ENCODE results near the gene DENND5A.

Gene DENND5A

DNA sequence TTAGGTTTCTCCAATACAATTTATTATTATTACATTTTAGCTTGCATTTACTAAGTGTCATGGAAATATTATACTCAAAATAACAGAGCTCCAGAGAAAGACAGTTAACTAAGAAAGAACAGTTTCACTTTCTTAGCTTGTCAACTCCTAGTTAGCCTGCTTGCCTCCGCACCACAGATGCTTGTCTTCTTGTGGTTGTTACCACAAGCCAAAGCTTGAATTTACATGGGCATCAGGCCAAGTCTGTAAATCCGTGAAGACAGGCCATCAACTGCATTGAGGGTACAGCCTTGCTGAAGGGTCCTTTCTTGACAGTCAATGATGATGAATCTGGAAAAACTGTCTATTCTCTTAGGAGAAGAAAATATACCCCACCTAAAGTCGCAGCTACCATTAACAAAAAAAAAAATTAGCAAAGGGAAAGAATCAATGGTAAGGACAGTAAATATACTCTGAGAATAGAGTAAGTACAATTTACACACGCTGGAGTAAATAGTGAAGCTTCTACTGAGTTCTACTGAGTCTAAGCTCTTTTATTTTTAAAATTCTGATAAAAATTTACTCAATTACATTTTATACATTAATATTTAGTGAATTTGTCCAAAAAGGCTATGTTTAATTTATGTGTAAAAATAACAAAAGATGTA is 15.6 kb upstream of the DENND5A start:
- WGBS, 2 experiments = 97% methylated on average over 2 to 3 of the region's 4 CpGs
- Histone ChIP-seq H3K4me1 (ENCODE audit: control insufficient read depth, insufficient read depth, low read length) (no peaks in the 10 kb centered on the region), H3K36me3 (ENCODE audit: control insufficient read depth, insufficient read depth, low read length) (peaks cover 6% of the 10 kb centered on the region), H3K27ac (ENCODE audit: insufficient read depth, low read depth, low read length, poor library complexity, severe bottlenecking) (no peak overlapping the region), H3K27me3 (ENCODE audit: control insufficient read depth, insufficient read depth, low read length, poor library complexity, severe bottlenecking) (no peaks in the 10 kb centered on the region), H3K9me3 (ENCODE audit: control insufficient read depth, low read length) (no peaks in the 10 kb centered on the region), H3K4me3 (ENCODE audit: insufficient read depth, low read depth, low read length) (no peak overlapping the region)

DNA sequence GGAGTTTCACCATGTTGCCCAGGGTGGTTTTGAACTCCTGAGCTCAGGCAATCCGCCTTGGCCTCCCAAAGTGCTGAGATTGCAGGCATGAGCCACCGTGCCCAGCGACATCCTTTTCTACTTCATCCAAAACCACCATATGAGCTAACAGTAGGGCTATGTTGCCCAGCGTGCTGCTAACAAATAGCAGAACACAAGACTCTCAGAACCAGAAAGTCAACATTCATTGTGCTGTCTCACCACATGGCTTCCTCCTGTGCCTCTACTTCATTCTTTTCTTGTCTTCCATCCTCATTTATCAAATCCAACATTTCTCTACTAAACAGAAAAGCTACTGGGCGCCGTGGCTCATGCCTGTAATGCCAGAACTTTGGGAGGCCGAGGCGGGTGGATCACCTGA is 12.0 kb upstream of the DENND5A start:
- H3K9me3 ChIP-seq (ENCODE audit: control insufficient read depth, low read length) = no peaks in the 10 kb centered on the region
- peaks cover 6% of the 10 kb centered on the region for H3K36me3 ChIP-seq (ENCODE audit: control insufficient read depth, insufficient read depth, low read length)
- H3K4me3 ChIP-seq (ENCODE audit: insufficient read depth, low read depth, low read length) = no peak overlapping the region
- H3K27me3 ChIP-seq (ENCODE audit: control insufficient read depth, insufficient read depth, low read length, poor library complexity, severe bottlenecking) = no peaks in the 10 kb centered on the region
- no peak overlapping the region for H3K27ac ChIP-seq (ENCODE audit: insufficient read depth, low read depth, low read length, poor library complexity, severe bottlenecking)
- no peaks in the 10 kb centered on the region for H3K4me1 ChIP-seq (ENCODE audit: control insufficient read depth, insufficient read depth, low read length)
- 91 to 94% methylated on average over 8 of the region's 8 CpGs for WGBS, 2 experiments

DNA sequence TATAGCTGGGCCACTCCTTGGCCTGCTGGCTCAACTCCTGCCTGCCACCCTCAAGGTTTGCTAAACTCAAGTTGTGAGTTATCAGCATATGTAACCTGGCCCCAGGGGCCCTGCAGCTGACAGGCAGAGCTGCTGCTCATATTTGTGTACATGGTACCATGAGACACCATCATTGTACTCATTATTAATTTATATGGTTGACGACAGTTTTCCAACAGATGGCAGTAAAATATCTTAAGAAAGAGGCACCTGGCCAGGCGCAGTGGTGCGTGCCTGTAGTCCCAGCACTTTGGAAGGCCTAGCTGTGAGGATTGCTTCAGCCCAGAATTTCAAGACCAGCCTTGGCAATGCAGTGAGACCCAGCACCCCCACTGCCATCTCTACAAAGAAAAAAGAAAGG is 11.4 kb upstream of the DENND5A start:
- 94 to 96% methylated on average over 3 of the region's 3 CpGs for WGBS, 2 experiments
- Histone ChIP-seq H3K36me3 (ENCODE audit: control insufficient read depth, insufficient read depth, low read length) (peaks cover 6% of the 10 kb centered on the region), H3K4me3 (ENCODE audit: insufficient read depth, low read depth, low read length) (no peak overlapping the region), H3K27ac (ENCODE audit: insufficient read depth, low read depth, low read length, poor library complexity, severe bottlenecking) (no peak overlapping the region), H3K27me3 (ENCODE audit: control insufficient read depth, insufficient read depth, low read length, poor library complexity, severe bottlenecking) (no peaks in the 10 kb centered on the region), H3K9me3 (ENCODE audit: control insufficient read depth, low read length) (no peaks in the 10 kb centered on the region), H3K4me1 (ENCODE audit: control insufficient read depth, insufficient read depth, low read length) (no peaks in the 10 kb centered on the region)

GRCh38 chr11:9274499-9275258 is 9.5 kb upstream of the DENND5A start:
- no peaks in the 10 kb centered on the region for H3K36me3 ChIP-seq (ENCODE audit: control insufficient read depth, insufficient read depth, low read length)
- WGBS, 2 experiments = 94 to 95% methylated on average over 8 of the region's 8 CpGs
- no peaks in the 10 kb centered on the region for H3K9me3 ChIP-seq (ENCODE audit: control insufficient read depth, low read length)
- H3K27ac ChIP-seq (ENCODE audit: insufficient read depth, low read depth, low read length, poor library complexity, severe bottlenecking) = no peak overlapping the region
- H3K4me3 ChIP-seq (ENCODE audit: insufficient read depth, low read depth, low read length) = no peak overlapping the region
- H3K27me3 ChIP-seq (ENCODE audit: control insufficient read depth, insufficient read depth, low read length, poor library complexity, severe bottlenecking) = no peaks in the 10 kb centered on the region
- no peaks in the 10 kb centered on the region for H3K4me1 ChIP-seq (ENCODE audit: control insufficient read depth, insufficient read depth, low read length)

DNA sequence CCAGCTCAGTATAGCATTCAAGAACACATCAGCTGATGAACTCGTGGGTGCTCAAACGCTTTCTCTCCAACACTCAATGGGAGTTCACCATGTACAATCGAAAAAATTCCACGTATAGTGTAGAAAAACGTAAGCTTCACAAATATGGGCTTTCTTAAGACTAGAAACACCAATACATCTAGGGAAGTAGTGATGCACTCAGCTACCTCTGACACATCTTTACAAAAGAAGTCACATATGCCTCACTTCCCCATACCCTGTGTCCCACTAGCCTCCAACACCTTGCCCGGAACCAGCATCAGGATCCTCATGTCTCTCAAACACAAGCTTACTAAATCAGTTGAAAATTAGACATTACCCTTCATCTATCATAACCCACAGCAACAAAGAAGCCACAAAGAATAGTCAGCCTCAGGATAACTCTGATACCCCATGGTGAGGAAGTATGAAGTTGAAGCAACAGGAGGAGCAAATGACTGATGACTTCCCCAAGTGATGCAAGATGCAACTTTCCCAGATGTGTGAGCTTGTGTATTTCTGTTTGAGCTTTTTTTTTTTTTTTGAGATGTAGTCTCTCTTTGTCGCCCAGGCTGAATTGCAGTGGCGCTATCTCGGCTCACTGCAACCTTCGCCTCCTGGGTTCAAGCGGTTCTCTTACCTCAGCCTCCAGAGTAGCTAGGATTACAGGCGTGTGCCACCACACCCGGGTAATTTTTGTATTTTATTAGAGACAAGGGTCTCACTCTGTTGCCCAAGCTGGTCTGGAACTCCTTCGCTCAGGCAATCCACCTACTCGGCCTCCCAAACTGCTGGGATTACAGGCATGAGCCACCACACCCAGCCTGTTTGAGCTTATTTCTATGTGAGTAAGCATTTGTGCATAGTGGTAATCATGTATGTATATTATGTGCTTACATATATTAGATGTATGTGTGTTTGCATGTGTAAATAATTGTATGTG is 8.5 kb upstream of the DENND5A start:
- H3K9me3 ChIP-seq (ENCODE audit: control insufficient read depth, low read length) = no peaks in the 10 kb centered on the region
- H3K27me3 ChIP-seq (ENCODE audit: control insufficient read depth, insufficient read depth, low read length, poor library complexity, severe bottlenecking) = no peaks in the 10 kb centered on the region
- H3K36me3 ChIP-seq (ENCODE audit: control insufficient read depth, insufficient read depth, low read length) = no peaks in the 10 kb centered on the region
- H3K27ac ChIP-seq (ENCODE audit: insufficient read depth, low read depth, low read length, poor library complexity, severe bottlenecking) = no peak overlapping the region
- no peaks in the 10 kb centered on the region for H3K4me1 ChIP-seq (ENCODE audit: control insufficient read depth, insufficient read depth, low read length)
- 92 to 96% methylated on average over 15 of the region's 15 CpGs for WGBS, 2 experiments
- H3K4me3 ChIP-seq (ENCODE audit: insufficient read depth, low read depth, low read length) = no peak overlapping the region

GRCh38 chr11:9269492-9270013 is 4.4 kb upstream of the DENND5A start:
- Histone ChIP-seq H3K27ac (ENCODE audit: insufficient read depth, low read depth, low read length, poor library complexity, severe bottlenecking) (no peak overlapping the region), H3K4me3 (ENCODE audit: insufficient read depth, low read depth, low read length) (no peak overlapping the region), H3K9me3 (ENCODE audit: control insufficient read depth, low read length) (no peaks in the 10 kb centered on the region), H3K4me1 (ENCODE audit: control insufficient read depth, insufficient read depth, low read length) (no peaks in the 10 kb centered on the region), H3K27me3 (ENCODE audit: control insufficient read depth, insufficient read depth, low read length, poor library complexity, severe bottlenecking) (no peaks in the 10 kb centered on the region), H3K36me3 (ENCODE audit: control insufficient read depth, insufficient read depth, low read length) (no peaks in the 10 kb centered on the region)
- WGBS, 2 experiments = 88 to 91% methylated on average over 2 of the region's 2 CpGs

DNA sequence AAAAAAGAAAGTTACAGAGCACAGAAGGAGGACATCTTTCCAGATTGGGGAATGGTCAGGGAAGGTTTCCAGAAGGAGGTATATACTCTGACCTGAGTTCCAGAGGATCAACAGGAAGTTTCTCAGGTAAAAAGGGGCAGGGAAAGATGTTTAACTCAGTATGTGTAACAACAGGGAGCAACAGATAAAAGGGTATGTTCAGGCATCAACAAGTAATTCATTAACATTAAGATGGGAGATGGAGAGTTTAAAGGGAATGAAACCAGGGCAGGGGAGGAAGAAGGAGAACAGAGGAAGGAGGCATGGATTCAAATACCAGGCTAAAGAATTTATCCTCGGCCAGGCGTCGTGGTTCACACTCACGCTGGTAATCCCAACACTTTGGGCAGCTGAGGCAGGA is 2.5 kb upstream of the DENND5A start:
- WGBS, 2 experiments = 73 to 75% methylated on average over 4 of the region's 4 CpGs
- H3K4me3 ChIP-seq (ENCODE audit: insufficient read depth, low read depth, low read length) = no peak overlapping the region

DNA sequence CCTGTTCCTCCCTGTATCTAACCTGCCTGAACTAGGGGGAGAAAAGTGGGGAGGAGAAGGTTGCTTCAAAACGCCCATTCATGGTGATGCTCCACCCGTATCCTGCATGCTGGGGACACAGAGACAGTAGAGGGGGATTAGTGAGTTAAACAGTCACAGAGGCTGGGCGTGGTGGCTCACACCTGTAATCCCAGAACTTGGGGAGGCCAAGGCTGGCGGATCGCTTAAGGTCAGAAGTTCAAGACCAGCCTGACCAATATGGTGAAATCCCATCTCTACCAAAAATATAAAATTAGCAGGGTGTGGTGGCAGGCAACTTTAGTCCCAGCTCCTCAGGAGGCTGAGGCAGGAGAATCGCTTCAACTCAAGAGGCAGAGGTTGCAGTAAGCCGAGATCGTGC is 1.8 kb upstream of the DENND5A start:
- WGBS, 2 experiments = 94 to 97% methylated on average over 8 of the region's 8 CpGs

More for the DNA sequence above, 2.5 kb upstream of the DENND5A start:
- Histone ChIP-seq H3K27me3 (ENCODE audit: control insufficient read depth, insufficient read depth, low read length, poor library complexity, severe bottlenecking) (no peaks in the 10 kb centered on the region), H3K9me3 (ENCODE audit: control insufficient read depth, low read length) (no peaks in the 10 kb centered on the region), H3K36me3 (ENCODE audit: control insufficient read depth, insufficient read depth, low read length) (no peaks in the 10 kb centered on the region), H3K27ac (ENCODE audit: insufficient read depth, low read depth, low read length, poor library complexity, severe bottlenecking) (no peak overlapping the region), H3K4me1 (ENCODE audit: control insufficient read depth, insufficient read depth, low read length) (no peaks in the 10 kb centered on the region)

DNA sequence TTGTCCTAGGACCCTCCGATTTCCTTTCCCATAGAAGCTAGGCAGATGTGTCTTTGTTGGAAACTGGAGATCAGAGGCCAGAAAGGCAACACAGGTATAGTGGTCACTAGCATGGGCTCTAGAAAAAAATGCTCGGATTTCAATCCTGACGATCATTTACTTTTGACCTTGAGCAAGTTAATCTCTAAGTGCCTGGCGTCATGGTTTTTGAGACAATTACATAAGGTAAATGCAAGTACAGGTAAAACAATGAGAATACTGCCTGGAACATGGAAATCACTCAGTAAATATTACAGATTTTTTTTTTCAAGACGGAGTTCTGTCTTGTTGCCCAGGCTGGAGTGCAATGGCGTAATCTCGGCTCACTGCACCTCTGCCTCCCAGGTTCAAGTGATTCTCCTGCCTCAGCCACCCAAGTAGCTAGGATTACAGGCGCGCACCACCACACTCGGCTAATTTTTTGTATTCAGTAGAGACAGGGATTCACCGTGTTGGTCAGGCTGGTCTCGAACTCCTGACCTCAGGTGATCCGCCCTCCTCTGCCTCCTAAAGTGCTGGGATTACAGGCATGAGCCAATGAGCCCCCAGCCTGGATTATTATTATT is 1.1 kb upstream of the DENND5A start:
- H3K27me3 ChIP-seq (ENCODE audit: control insufficient read depth, insufficient read depth, low read length, poor library complexity, severe bottlenecking) = no peaks in the 10 kb centered on the region
- WGBS, 2 experiments = 89 to 91% methylated on average over 13 of the region's 13 CpGs
- no peaks in the 10 kb centered on the region for H3K4me1 ChIP-seq (ENCODE audit: control insufficient read depth, insufficient read depth, low read length)
- no peak overlapping the region for H3K27ac ChIP-seq (ENCODE audit: insufficient read depth, low read depth, low read length, poor library complexity, severe bottlenecking)
- H3K36me3 ChIP-seq (ENCODE audit: control insufficient read depth, insufficient read depth, low read length) = no peaks in the 10 kb centered on the region
- no peaks in the 10 kb centered on the region for H3K9me3 ChIP-seq (ENCODE audit: control insufficient read depth, low read length)
- no peak overlapping the region for H3K4me3 ChIP-seq (ENCODE audit: insufficient read depth, low read depth, low read length)

More for the DNA sequence above, 1.8 kb upstream of the DENND5A start:
- no peaks in the 10 kb centered on the region for H3K4me1 ChIP-seq (ENCODE audit: control insufficient read depth, insufficient read depth, low read length)
- no peaks in the 10 kb centered on the region for H3K36me3 ChIP-seq (ENCODE audit: control insufficient read depth, insufficient read depth, low read length)
- no peak overlapping the region for H3K4me3 ChIP-seq (ENCODE audit: insufficient read depth, low read depth, low read length)
- no peaks in the 10 kb centered on the region for H3K9me3 ChIP-seq (ENCODE audit: control insufficient read depth, low read length)
- no peaks in the 10 kb centered on the region for H3K27me3 ChIP-seq (ENCODE audit: control insufficient read depth, insufficient read depth, low read length, poor library complexity, severe bottlenecking)
- no peak overlapping the region for H3K27ac ChIP-seq (ENCODE audit: insufficient read depth, low read depth, low read length, poor library complexity, severe bottlenecking)

Measured in ectodermal cell (in vitro differentiated cells).